Adrenal gland (tissue), 12 donors: ENCODE results near the gene FBXL7. TPM values are rescaled to one million over a fixed set of nuclear protein-coding genes. Genes with fewer than 3 reads are reported as not detected.

Experiments used
- DNase-seq, 7 donors: peaks; one replicate each; pipeline ENCODE4 v3.0.0-alpha.2; 2019 to 2020
- H3K27ac ChIP-seq, 5 donors: fragments of 200-600 bp; sonication (generic) in 4 of 5; 1 replicate in 3 of 5; 2 replicates in 2 of 5; pipeline versions ENCODE4 v1.5.1 to v1.8.0; 2016 to 2020; ENCODE audit warnings: mild to moderate bottlenecking in 1 of 5
- H3K27me3 ChIP-seq: fragments of 200-600 bp; 2 replicates; pipeline ENCODE4 v1.8.0; 2021
- H3K36me3 ChIP-seq, 2 donors: fragments of 200-600 bp; replicated peaks in 1 of 2; 1 replicate in 1 of 2; 2 replicates in 1 of 2; pipeline versions ENCODE4 v1.5.1 to v1.8.0; 2018 to 2022
- H3K4me1 ChIP-seq, 2 donors: fragments of 200-600 bp; replicated peaks in 1 of 2; 1 replicate in 1 of 2; 2 replicates in 1 of 2; pipeline versions ENCODE4 v1.5.1 to v1.8.0; 2018 to 2021
- H3K4me3 ChIP-seq, 4 donors: fragments of 200-600 bp; sonication (generic) in 3 of 4; one replicate each; pipeline ENCODE4 v1.5.1; 2016 to 2018
- H3K9me3 ChIP-seq, 3 donors: fragments of 200-600 bp; sonication (generic) in 1 of 3; replicated peaks in 1 of 3; 1 replicate in 2 of 3; 2 replicates in 1 of 3; pipeline versions ENCODE4 v1.5.1 to v1.8.0; 2016 to 2021
- CTCF ChIP-seq, 6 experiments: fragments of 450-650 bp in 4 of 6; fragments of 200-600 bp in 2 of 6; sonication (generic) in 1 of 6; IDR thresholded peaks; 1 replicate in 5 of 6; 2 replicates in 1 of 6; pipeline versions ENCODE4 v1.5.1 to v1.8.0; 2016 to 2021; ENCODE audit warnings: antibody characterized with exemption in 6 of 6, mild to moderate bottlenecking in 2 of 6, moderate library complexity in 1 of 6
- POLR2A ChIP-seq, 2 donors: fragments of 450-650 bp; IDR thresholded peaks; one replicate each; pipeline ENCODE4 v1.6.1; 2017; ENCODE audit warnings: antibody characterized with exemption in 2 of 2, mild to moderate bottlenecking in 2 of 2, moderate library complexity in 1 of 2
- WGBS, 4 donors: extraction: QIAGEN DNeasy Blood & Tissue Kit in 2 of 4; methylation state at CpG; one replicate each; pipeline versions ENCODE4 v1.1.5 to v1.1.7; 2013 to 2017; 5-methylcytosine and 5-hydroxymethylcytosine counted together
- intact Hi-C, 2 donors: fragments of 100-400 bp; cut with DNase I; formaldehyde crosslinking; loops; one replicate each; pipeline versions ENCODE4 v1.14.1 to v1.15.0; 2022 to 2023
- polyA plus RNA-seq, 3 donors: library from polyadenylated mRNA; stranded (reverse); fragments of 200-250 nt in 2 of 3; fragments of 350-450 nt in 1 of 3; fragmentation: Illumina TruSeq in 1 of 3; extraction: RNeasy Lipid Tissue Mini Kit (QIAGEN cat#74804) in 1 of 3; gene quantifications; one replicate each; pipeline ENCODE4 v1.2.3, GENCODE V29; 2013 to 2014
- total RNA-seq, 9 donors: library from RNA; depleted of rRNA in 4 of 9; stranded (reverse); fragments of >200 nt in 4 of 9; fragments of 120-200 nt in 1 of 9; fragmentation: NEBNext Ultra II Directional in 1 of 9; extraction: Animal tissue kit (Norgen Biotek cat#: 25700) in 1 of 9; gene quantifications; one replicate each; pipeline versions ENCODE4 v1.1.0 to v1.2.4, GENCODE V29; 2013 to 2023
- donor health status: healthy with polysubstance abuse.
- donor health status: Bipolar disorder and iron deficiency.
- donor health status: DM: yes; HTN: yes; CAD: no.
- donor health status: DM: no; HTN: no; CAD: no.
- donor health status: DM: no; HTN: no; CAD: no.
- donor health status: DM: yes; HTN: yes; CAD: no.

Gene FBXL7
- total and polyA plus RNA-seq, 12 donors, result 22.6 to 59.1 (median 34.0) TPM

DNA sequence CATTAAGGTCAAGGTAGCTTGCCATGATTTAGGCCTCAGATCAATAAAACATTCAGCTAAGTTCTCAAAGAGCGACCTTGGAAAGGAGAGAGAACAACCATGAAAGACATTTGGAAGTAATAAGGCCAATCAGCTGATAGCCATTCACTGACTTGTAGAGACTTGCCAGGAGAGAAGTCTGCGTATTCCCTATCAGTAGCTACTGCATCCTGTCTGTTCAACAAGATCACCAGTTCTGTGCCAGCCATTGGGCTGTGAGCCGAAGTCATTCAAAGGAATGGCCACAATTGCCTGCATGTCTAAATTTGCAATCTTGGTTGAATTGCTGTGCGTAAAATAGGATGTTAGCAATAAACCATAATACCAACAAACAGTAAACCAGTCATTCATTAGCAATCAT is 219.8 kb downstream of the FBXL7 start:
- Histone ChIP-seq H3K4me3 (no peak overlapping the region), H3K27me3 (no peaks in the 10 kb centered on the region), H3K9me3 (peaks cover 0 to 2% (median 0%) of the 10 kb centered on the region in 3 donors), H3K36me3 (no peaks in the 10 kb centered on the region), H3K27ac (peak overlapping the region in 3 of 5 donors; percentile 48 to 74 (median 71)), H3K4me1 (peaks cover 20 to 57% of the 10 kb centered on the region in 2 donors)
- intact Hi-C loops, result no loop called here
- WGBS, 4 donors, result 34 to 53% (median 42%) methylated on average over 4 of the region's 4 CpGs
- TF ChIP-seq CTCF (IDR thresholded peaks at IDR 0.05) (no peak), POLR2A (IDR thresholded peaks at IDR 0.05) (no peak)
- peak in 2 of 7 donors; percentile 35 to 40 for DNase-seq

DNA sequence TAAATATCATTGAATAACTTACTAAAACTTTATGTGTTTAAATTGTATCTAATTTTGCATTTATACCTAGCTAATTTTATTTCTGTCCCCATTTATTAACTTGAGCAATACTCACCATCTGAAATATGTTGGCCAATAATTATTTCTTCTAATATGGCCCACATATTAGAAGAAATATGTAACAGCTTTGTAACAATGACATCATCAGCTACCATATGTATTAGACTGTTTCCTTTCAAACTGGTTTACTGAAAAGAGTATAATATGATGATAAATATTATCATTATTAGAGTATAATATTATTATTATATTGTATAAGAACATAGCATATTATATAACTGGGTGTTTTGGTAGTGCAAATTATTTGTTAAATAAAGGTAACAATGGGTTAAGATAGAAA is 220.5 kb downstream of the FBXL7 start:
- Histone ChIP-seq H3K4me1 (peaks cover 20 to 57% of the 10 kb centered on the region in 2 donors), H3K36me3 (no peaks in the 10 kb centered on the region), H3K9me3 (peaks cover 0 to 6% (median 0%) of the 10 kb centered on the region in 3 donors), H3K27ac (peak overlapping the region in 1 of 5 donors; percentile 74), H3K4me3 (no peak overlapping the region), H3K27me3 (no peaks in the 10 kb centered on the region)
- intact Hi-C loops, result no loop called here
- no peak for DNase-seq
- TF ChIP-seq CTCF (IDR thresholded peaks at IDR 0.05), result no peak
- TF ChIP-seq POLR2A (IDR thresholded peaks at IDR 0.05), result no peak

DNA sequence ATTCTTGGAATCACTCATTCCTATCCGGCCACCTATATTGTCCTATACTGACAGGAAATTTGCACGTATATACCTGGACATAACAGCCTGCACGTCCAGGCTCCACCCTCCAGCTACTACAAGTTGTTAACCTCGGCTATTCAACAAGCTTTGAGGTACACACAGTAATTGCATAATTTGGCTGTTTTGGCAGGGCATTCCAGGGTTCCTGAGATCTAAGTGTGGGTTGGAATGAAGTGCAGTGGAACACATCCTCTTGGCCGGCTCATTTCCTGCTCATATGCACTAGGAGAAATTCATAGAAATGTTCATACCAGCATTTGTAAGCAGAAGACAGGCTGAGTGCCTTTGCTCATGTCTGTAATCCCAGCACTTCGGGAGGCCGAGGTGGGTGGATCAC is 222.3 kb downstream of the FBXL7 start:
- no peak for TF ChIP-seq CTCF (IDR thresholded peaks at IDR 0.05)
- no peak for TF ChIP-seq POLR2A (IDR thresholded peaks at IDR 0.05)
- Histone ChIP-seq H3K36me3 (no peaks in the 10 kb centered on the region), H3K9me3 (peaks cover 0 to 13% (median 0%) of the 10 kb centered on the region in 3 donors), H3K27me3 (no peaks in the 10 kb centered on the region), H3K4me1 (peaks cover 11 to 41% of the 10 kb centered on the region in 2 donors), H3K4me3 (no peak overlapping the region), H3K27ac (no peak overlapping the region)
- DNase-seq, result no peak
- intact Hi-C loops, result no loop called here
- WGBS, 4 donors, result 81 to 89% (median 87%) methylated on average over 7 of the region's 7 CpGs

DNA sequence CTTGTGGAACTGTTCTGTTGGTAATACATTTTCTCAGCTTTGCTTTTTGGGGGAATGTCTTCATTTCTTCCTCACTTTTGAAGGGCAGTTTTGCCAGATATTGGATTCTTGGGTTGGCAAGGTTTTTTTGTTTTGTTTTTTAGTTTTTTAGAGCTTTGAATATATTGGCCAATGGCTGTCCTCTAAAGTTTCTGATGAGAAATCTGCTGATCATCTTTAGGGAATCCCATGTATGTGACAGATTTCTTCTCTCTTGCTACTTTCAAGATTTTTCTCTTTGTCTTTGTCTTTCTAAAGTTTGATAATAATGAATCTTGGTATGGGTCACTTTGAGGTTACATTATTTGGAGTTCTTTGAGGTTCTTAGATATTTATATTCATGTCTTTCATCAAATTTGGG is 227.4 kb downstream of the FBXL7 start:
- Histone ChIP-seq H3K9me3 (peaks cover 0 to 25% (median 9%) of the 10 kb centered on the region in 3 donors), H3K27me3 (no peaks in the 10 kb centered on the region), H3K4me1 (no peaks in the 10 kb centered on the region), H3K36me3 (no peaks in the 10 kb centered on the region), H3K27ac (no peak overlapping the region), H3K4me3 (no peak overlapping the region)
- DNase-seq, result no peak
- intact Hi-C loops, result no loop called here
- no peak for TF ChIP-seq POLR2A (IDR thresholded peaks at IDR 0.05)
- no peak for TF ChIP-seq CTCF (IDR thresholded peaks at IDR 0.05)
